Measurements from ENCODE around the gene WDR59. TPM values are rescaled to one million over a fixed set of nuclear protein-coding genes. Genes with fewer than 3 reads are reported as not detected.

Gene WDR59
- total and polyA plus RNA-seq, 2 experiments from 2014 or later, result 38.7 to 54.5 TPM

DNA sequence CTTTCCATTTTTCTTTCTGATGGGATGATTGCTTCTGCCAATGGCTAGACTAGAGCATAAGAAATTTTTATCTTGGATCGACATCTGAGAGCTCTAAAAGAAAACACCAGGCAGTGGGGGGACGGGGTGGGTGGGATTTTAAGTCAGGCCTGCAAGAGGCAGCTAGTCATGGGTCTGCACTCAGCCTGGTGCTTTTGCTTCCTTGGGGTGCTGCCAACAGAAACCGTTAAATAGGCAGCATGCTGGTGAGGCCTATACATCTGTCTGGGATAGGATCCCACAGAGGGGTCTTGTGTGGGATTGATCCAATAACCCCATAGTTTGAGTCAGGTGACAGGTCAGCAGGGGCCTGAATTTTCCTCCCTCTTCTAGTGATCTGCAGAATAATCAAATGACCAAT is 40.8 kb upstream of the WDR59 start (continued):
- TF ChIP-seq, protein P1, sequence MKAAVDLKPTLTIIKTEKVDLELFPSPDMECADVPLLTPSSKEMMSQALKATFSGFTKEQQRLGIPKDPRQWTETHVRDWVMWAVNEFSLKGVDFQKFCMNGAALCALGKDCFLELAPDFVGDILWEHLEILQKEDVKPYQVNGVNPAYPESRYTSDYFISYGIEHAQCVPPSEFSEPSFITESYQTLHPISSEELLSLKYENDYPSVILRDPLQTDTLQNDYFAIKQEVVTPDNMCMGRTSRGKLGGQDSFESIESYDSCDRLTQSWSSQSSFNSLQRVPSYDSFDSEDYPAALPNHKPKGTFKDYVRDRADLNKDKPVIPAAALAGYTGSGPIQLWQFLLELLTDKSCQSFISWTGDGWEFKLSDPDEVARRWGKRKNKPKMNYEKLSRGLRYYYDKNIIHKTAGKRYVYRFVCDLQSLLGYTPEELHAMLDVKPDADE (IDR thresholded peaks at IDR 0.05), result no peak
- TF ChIP-seq, protein P2, sequence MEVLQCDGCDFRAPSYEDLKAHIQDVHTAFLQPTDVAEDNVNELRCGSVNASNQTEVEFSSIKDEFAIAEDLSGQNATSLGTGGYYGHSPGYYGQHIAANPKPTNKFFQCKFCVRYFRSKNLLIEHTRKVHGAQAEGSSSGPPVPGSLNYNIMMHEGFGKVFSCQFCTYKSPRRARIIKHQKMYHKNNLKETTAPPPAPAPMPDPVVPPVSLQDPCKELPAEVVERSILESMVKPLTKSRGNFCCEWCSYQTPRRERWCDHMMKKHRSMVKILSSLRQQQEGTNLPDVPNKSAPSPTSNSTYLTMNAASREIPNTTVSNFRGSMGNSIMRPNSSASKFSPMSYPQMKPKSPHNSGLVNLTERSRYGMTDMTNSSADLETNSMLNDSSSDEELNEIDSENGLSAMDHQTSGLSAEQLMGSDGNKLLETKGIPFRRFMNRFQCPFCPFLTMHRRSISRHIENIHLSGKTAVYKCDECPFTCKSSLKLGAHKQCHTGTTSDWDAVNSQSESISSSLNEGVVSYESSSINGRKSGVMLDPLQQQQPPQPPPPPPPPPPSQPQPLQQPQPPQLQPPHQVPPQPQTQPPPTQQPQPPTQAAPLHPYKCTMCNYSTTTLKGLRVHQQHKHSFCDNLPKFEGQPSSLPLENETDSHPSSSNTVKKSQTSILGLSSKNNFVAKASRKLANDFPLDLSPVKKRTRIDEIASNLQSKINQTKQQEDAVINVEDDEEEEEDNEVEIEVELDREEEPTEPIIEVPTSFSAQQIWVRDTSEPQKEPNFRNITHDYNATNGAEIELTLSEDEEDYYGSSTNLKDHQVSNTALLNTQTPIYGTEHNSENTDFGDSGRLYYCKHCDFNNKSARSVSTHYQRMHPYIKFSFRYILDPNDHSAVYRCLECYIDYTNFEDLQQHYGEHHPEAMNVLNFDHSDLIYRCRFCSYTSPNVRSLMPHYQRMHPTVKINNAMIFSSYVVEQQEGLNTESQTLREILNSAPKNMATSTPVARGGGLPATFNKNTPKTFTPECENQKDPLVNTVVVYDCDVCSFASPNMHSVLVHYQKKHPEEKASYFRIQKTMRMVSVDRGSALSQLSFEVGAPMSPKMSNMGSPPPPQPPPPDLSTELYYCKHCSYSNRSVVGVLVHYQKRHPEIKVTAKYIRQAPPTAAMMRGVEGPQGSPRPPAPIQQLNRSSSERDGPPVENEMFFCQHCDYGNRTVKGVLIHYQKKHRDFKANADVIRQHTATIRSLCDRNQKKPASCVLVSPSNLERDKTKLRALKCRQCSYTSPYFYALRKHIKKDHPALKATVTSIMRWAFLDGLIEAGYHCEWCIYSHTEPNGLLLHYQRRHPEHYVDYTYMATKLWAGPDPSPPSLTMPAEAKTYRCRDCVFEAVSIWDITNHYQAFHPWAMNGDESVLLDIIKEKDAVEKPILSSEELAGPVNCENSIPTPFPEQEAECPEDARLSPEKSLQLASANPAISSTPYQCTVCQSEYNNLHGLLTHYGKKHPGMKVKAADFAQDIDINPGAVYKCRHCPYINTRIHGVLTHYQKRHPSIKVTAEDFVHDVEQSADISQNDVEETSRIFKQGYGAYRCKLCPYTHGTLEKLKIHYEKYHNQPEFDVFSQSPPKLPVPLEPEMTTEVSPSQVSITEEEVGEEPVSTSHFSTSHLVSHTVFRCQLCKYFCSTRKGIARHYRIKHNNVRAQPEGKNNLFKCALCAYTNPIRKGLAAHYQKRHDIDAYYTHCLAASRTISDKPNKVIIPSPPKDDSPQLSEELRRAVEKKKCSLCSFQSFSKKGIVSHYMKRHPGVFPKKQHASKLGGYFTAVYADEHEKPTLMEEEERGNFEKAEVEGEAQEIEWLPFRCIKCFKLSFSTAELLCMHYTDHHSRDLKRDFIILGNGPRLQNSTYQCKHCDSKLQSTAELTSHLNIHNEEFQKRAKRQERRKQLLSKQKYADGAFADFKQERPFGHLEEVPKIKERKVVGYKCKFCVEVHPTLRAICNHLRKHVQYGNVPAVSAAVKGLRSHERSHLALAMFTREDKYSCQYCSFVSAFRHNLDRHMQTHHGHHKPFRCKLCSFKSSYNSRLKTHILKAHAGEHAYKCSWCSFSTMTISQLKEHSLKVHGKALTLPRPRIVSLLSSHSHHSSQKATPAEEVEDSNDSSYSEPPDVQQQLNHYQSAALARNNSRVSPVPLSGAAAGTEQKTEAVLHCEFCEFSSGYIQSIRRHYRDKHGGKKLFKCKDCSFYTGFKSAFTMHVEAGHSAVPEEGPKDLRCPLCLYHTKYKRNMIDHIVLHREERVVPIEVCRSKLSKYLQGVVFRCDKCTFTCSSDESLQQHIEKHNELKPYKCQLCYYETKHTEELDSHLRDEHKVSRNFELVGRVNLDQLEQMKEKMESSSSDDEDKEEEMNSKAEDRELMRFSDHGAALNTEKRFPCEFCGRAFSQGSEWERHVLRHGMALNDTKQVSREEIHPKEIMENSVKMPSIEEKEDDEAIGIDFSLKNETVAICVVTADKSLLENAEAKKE (CRISPR knock-in tag; IDR thresholded peaks at IDR 0.05), result no peak
- no peak for TF ChIP-seq JUNB (IDR thresholded peaks at IDR 0.05; ENCODE audit: unreplicated experiment)
- TF ChIP-seq ZNF331 (CRISPR knock-in tag; IDR thresholded peaks at IDR 0.05; ENCODE audit: low read depth), result no peak

DNA sequence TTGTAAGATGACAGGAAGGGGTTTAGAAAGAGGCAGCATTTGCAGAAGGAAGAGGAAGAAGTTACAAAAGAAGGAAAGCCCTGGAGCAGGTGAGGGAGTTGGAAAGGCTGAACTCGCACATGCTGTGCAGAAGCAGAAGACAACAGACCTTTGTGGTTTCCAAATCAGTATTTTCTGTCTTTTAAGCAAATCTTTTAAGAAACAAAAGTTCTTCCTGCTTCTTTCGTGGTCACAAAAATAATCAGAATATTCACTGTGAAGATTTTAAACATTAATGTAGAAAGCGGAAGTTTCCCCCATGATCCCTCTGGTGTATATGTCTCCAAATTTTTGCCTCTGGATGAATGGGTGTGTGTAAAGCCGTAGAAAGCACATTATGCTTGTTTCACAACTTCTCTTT is 39.7 kb upstream of the WDR59 start:
- H3K9me2 ChIP-seq (ENCODE audit: insufficient read depth), result no peaks in the 10 kb centered on the region
- H3K9me3 Mint-ChIP-seq, result peaks cover 23% of the 10 kb centered on the region
- H3K36me3 ChIP-seq (ENCODE audit: insufficient read depth), result no peaks in the 10 kb centered on the region
- no peak overlapping the region for H2AFZ ChIP-seq
- peaks cover 2% of the 10 kb centered on the region for H3K27me3 Mint-ChIP-seq (ENCODE audit: insufficient read depth, low read depth, poor library complexity)
- no peak overlapping the region for H3K4me3 Mint-ChIP-seq
- ATAC-seq, result no peak
- no peak overlapping the region for H3K27ac Mint-ChIP-seq
- H3K27ac ChIP-seq (ENCODE audit: low read depth), result no peak overlapping the region
- peaks cover 12% of the 10 kb centered on the region; the same call in 1 of the 3 replicates for H3K4me1 Mint-ChIP-seq
- H3K27me3 ChIP-seq (ENCODE audit: insufficient read depth), result no peaks in the 10 kb centered on the region
- no peaks in the 10 kb centered on the region for H3F3A ChIP-seq (replicated peaks; ENCODE audit: low read depth)
- peaks cover 31% of the 10 kb centered on the region for H3K36me3 Mint-ChIP-seq (ENCODE audit: low read depth)
- peaks cover 97% of the 10 kb centered on the region for H3K79me2 ChIP-seq (replicated peaks; ENCODE audit: insufficient read depth)
- H3K4me2 ChIP-seq, result no peak overlapping the region
- no peak overlapping the region for H3K4me3 ChIP-seq
- no peaks in the 10 kb centered on the region; the same call in 1 of the 2 replicates for H3K4me1 ChIP-seq (ENCODE audit: insufficient read depth)
- H4K20me1 ChIP-seq (replicated peaks; ENCODE audit: insufficient read depth), result peaks cover 18% of the 10 kb centered on the region; the same call in 1 of the 2 replicates
- DNase-seq (ENCODE audit: low spot score), result no peak
- no peak for TF ChIP-seq POLR2AphosphoS5 (IDR thresholded peaks at IDR 0.05; ENCODE audit: low read depth)
- no peak for TF ChIP-seq ZNF331 (CRISPR knock-in tag; IDR thresholded peaks at IDR 0.05; ENCODE audit: low read depth)
- no peak for TF ChIP-seq JUNB (IDR thresholded peaks at IDR 0.05; ENCODE audit: unreplicated experiment)
- no peak for TF ChIP-seq CREB1 (CRISPR knock-in tag; IDR thresholded peaks at IDR 0.05; ENCODE audit: low read depth)
- TF ChIP-seq, protein P3, sequence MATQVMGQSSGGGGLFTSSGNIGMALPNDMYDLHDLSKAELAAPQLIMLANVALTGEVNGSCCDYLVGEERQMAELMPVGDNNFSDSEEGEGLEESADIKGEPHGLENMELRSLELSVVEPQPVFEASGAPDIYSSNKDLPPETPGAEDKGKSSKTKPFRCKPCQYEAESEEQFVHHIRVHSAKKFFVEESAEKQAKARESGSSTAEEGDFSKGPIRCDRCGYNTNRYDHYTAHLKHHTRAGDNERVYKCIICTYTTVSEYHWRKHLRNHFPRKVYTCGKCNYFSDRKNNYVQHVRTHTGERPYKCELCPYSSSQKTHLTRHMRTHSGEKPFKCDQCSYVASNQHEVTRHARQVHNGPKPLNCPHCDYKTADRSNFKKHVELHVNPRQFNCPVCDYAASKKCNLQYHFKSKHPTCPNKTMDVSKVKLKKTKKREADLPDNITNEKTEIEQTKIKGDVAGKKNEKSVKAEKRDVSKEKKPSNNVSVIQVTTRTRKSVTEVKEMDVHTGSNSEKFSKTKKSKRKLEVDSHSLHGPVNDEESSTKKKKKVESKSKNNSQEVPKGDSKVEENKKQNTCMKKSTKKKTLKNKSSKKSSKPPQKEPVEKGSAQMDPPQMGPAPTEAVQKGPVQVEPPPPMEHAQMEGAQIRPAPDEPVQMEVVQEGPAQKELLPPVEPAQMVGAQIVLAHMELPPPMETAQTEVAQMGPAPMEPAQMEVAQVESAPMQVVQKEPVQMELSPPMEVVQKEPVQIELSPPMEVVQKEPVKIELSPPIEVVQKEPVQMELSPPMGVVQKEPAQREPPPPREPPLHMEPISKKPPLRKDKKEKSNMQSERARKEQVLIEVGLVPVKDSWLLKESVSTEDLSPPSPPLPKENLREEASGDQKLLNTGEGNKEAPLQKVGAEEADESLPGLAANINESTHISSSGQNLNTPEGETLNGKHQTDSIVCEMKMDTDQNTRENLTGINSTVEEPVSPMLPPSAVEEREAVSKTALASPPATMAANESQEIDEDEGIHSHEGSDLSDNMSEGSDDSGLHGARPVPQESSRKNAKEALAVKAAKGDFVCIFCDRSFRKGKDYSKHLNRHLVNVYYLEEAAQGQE (IDR thresholded peaks at IDR 0.05; ENCODE audit: unreplicated experiment), result no peak
- TF ChIP-seq NANOG (IDR thresholded peaks at IDR 0.05; ENCODE audit: borderline replicate concordance), result no peak
- TF ChIP-seq, protein P4, sequence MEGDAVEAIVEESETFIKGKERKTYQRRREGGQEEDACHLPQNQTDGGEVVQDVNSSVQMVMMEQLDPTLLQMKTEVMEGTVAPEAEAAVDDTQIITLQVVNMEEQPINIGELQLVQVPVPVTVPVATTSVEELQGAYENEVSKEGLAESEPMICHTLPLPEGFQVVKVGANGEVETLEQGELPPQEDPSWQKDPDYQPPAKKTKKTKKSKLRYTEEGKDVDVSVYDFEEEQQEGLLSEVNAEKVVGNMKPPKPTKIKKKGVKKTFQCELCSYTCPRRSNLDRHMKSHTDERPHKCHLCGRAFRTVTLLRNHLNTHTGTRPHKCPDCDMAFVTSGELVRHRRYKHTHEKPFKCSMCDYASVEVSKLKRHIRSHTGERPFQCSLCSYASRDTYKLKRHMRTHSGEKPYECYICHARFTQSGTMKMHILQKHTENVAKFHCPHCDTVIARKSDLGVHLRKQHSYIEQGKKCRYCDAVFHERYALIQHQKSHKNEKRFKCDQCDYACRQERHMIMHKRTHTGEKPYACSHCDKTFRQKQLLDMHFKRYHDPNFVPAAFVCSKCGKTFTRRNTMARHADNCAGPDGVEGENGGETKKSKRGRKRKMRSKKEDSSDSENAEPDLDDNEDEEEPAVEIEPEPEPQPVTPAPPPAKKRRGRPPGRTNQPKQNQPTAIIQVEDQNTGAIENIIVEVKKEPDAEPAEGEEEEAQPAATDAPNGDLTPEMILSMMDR (conservative IDR thresholded peaks at IDR 0.05; ENCODE audit: low read depth in 2 of 2), result no peak
